GM19452 (cell line): Measurements from ENCODE around the gene DCDC1.
A peak's percentile ranks its signal among the peaks of the same experiment; 100 is the strongest.

Source experiments
- ATAC-seq: cut with Tn5 transposase; IDR thresholded peaks from one replicate; pipeline ENCODE4 v1.9.1; 2021; ENCODE audit not compliant: unreplicated experiment

The DCDC1 gene

DNA sequence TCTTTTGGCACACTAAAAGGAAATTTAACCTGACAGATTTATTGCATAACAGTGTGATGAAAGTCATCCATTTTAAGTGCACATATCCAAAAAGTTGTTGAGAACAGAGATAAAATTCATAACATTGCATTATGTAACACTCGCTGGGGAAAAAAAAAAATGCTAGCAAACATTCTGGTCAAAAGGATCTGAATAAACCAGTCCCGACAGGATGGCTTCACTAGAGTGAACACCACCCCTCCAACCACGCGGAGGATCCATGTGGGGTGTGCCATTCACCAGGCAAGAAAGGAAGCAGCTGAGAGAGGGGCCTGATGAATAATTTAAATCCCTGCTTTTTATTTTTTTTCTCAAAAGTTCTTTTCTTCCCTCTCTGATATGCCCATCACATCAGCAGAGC is 258.7 kb downstream of the DCDC1 start:
- ATAC-seq, result no peak

DNA sequence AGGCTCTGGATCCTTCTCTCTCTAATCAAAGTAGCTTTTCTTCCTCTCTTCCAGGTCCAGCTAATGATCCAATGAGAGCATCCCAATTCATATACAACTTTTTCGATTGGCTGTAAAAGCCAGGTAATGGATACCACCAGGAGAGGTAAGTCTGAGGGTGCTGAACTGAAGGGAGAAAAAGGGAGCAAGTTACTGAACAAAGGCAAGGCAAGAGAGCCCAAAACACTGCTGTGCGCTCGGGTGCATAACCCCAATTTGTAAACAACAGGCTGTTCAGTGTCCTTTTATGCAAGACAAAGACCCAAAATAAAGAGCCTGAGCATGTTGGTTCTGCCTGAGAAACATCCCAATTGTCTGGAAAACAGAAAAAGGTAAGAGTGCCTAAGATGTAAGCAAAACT is 260.1 kb downstream of the DCDC1 start:
- no peak for ATAC-seq

DNA sequence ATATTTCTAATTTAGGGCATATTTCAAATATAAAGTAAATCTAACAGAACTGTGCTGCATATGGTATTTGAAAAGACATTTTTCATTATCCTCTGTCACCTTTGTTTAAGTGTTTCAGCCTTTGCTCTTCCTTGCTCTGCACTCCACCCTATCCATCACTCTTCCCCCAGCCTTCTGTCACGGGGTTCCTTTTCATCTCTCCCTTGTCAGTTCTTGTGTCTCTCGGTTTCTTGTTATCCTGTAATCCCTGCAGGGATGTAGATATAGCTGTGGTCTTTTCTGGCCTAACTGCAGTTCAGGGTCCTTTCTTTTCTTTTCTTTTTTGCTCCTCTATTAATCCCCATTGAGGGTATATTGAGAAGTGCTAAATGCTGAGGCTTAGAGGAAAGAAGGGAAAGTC is 261.9 kb downstream of the DCDC1 start:
- no peak for ATAC-seq

GRCh38 chr11:31106968-31107576 is 262.5 kb downstream of the DCDC1 start:
- peak; percentile 84 for ATAC-seq

- ATAC-seq, result no peak
Observed at GRCh38 chr11:31106326-31106725, 263.2 kb downstream of the DCDC1 start.

- no peak for ATAC-seq
Observed at GRCh38 chr11:31102875-31103274, 266.7 kb downstream of the DCDC1 start.

DNA sequence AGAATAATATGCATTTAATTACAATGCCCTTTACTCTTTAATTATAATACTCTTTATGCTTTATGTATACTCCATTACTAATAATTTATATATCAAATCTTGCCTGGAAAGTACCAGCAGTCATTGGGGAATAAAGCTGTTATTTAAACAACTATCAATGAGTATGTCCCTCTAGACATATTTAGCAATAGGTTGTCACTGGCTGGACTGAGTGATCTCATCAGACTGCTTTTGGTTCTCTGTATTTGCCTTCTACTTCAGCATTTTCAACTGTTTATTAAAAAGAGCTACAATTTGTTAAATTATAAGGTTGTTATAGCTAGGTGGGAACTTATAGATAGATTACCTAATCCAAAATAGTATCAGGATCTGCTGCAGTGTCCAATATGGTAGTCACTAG is 267.2 kb downstream of the DCDC1 start:
- ATAC-seq, result no peak

- ATAC-seq, result no peak
Observed at GRCh38 chr11:31096191-31096805, 273.2 kb downstream of the DCDC1 start.

DNA sequence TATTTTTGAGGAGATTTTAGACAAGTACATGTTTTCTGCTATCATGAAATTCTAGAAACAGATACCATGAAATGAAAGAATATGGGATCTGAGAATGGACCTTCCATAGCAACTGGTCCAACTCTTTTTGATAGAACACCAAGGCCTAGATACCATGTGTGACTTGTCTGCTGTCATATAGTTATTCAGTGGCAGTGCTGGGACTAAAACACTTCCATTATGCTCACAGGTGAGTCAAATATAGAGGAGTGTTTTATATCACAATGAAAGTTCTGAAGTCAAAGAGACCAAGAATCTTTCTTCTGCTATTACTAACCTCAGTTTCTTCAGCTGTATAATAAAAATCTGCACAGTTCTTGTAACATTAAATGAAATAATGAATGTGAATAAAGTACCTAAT is 276.9 kb downstream of the DCDC1 start:
- ATAC-seq, result no peak

DNA sequence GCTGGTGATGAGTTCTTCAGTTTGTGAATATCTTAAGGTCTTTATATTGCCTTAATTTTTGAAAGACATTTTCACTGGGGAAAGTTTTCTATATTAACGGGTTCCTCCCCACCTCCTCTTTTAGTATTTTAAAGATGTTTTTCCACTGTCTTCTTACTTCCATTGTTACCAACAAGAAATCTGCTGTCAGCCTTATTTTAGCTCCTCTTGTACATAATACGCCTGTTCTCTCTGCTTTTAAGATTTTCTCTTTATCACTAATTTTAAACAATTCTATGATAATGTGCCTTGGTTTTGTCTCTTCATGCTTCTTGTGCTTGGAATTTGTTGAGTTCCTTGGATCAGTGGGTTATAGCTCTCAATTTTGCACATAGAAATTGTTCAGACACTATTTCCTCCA is 280.4 kb downstream of the DCDC1 start:
- no peak for ATAC-seq

DNA sequence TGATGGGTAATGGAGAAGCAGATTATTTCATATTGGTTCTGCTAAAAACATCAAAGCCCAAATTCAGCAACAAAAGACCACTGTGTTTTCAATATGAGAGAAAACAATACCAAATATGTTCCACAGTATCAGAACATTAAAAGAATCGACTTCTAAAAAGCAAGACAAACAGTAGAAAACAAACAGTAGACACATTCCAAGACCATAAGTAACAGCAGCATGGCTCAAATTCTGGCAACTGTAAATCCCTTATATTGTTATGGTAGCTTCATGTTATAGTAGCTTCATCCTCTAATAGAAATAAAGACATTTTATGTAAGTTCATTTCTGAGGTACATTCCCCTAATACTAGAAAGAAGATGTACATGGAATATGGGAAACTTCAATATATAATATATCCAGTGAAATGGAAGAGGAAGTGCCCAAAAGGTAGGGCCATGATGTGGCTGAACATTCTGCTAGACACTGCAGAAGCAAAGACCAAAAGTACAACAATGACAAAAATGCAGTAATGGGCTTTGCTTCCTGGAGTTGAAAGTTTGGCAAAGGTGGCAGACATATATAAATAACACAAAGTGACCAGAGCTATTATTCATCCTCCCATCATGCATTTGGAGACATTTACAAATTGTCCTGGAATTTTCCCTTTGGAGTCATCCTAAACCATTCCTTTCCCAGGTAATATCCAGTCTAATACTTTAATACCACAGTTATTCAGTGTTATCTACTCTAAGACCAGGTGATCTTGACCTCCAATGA is 299.9 kb downstream of the DCDC1 start:
- ATAC-seq, result no peak

- ATAC-seq, result no peak
Observed at GRCh38 chr11:31060880-31061279, 308.7 kb downstream of the DCDC1 start.

GRCh38 chr11:31059529-31059928 is 310.0 kb downstream of the DCDC1 start:
- ATAC-seq, result no peak

DNA sequence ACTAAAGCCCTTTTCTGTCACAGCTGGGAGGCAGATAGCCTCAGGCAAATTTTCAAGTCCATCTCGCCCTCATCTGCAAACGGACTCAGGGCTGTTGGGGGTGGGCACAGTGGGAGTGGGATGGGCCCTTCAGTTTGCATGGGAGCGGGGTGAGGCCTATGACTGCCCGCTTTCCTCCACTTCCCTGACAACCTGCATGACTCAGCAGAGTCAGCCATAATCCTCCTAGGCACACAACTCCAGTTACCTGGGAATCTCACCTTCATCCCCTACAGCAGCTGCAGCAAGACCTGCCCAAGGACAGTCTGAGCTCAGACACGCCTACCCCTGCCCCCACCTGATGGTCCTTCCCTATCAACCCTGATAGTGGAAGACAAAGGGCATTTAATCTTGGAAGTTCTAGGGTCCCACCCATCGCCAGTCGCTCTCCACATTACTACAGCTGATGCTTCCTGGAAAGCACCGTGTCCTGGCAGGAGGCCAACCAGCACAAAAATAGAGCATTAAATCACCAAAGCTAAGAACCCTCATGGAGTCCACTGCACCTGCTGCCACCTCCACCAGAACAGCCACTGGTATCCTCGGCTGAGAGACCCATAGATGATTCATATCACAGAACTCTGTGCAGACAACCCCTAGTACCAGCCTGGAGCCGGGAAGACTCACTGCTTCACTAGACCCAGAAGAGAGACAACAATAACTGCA is 319.3 kb downstream of the DCDC1 start:
- no peak for ATAC-seq

GRCh38 chr11:31045335-31045734 is 324.2 kb downstream of the DCDC1 start:
- no peak for ATAC-seq

DNA sequence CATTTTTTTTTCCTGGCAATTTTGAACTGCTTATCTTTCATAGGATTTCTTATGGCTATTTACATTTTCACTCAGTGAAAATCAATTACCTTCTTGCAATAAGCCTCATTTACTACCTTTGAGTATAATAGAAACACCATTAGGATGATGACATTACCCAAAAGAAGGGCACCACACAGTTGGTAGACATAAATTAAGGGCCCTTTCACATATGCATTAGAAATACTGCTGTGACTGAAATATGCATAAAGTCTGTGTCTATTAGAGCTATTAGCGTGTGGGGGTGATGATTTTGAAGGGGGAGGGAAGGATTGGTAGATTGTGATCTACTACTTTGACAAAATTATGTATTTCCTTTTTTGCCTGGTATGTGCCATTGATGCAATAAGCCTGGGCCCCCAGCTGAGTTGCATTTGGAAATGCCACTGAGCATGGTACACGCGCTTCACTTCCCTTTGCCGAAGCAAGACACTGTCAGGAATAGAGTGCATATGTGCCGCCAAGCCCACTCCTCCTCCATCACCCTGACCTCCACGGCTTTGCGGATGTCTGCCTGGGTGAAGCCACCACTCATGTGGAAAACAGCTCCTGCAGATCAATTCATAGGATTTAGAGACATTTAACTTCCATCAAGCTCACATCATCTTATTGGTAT is 339.3 kb downstream of the DCDC1 start:
- no peak for ATAC-seq

GRCh38 chr11:31026315-31026714 is 343.2 kb downstream of the DCDC1 start:
- no peak for ATAC-seq

- no peak for ATAC-seq
Observed at GRCh38 chr11:31022080-31022479, 347.5 kb downstream of the DCDC1 start.

DNA sequence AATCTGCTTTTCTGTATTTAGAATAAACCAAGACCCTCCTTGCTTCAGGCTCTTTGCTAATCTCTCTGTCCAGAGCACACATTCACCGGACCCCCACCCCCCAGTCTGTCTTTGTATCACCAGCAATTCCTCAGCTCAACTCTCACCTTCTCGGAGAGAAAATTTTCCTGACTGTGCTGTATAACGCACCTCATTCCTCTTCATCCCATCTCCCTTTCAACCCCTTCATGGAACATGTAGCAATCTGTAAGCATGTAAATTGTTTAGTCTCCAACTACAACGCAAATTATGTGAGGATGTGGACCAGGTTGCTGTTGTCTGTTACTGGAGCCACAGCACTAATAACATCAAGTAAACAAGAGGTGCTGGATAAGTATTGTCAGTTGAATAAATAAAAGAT is 349.8 kb downstream of the DCDC1 start:
- ATAC-seq, result no peak

GRCh38 chr11:31005202-31005601 is 364.3 kb downstream of the DCDC1 start:
- no peak for ATAC-seq

- ATAC-seq, result no peak
Observed at GRCh38 chr11:31001427-31001826, 368.1 kb downstream of the DCDC1 start.
